GM18498 (cell line): ENCODE results near the gene ASPSCR1.
A peak's percentile ranks its signal among the peaks of the same experiment; 100 is the strongest.
"Not testable (repeated sequence)": the region's sequence is repeated elsewhere in the genome, so short reads cannot be mapped to it uniquely, and the experiment has no call there.

Source experiments
- ATAC-seq: cut with Tn5 transposase; IDR thresholded peaks from one replicate; pipeline ENCODE4 v1.9.1; 2021; ENCODE audit warnings: mild to moderate bottlenecking, moderate library complexity; ENCODE audit not compliant: unreplicated experiment

The ASPSCR1 gene

GRCh38 chr17:81941484-81942166 is 35.8 kb upstream of the ASPSCR1 start:
- no peak for ATAC-seq

- ATAC-seq: no peak
These were observed 35.3 kb upstream of the ASPSCR1 start for GRCh38 chr17:81942167-81942553.

- ATAC-seq: no peak
These were observed 32.6 kb upstream of the ASPSCR1 start for GRCh38 chr17:81944858-81945257.

- ATAC-seq: no peak
These were observed 30.2 kb upstream of the ASPSCR1 start, which contains the start of gene MYADML2 for GRCh38 chr17:81947189-81947588. Gene MYADML2 (minus strand): TSS chr17:81947233. CDS start chr17:81941741, 5,492 bp downstream.

GRCh38 chr17:81948635-81949378 is 28.6 kb upstream of the ASPSCR1 start:
- no peak for ATAC-seq

- ATAC-seq: no peak
These were observed 26.9 kb upstream of the ASPSCR1 start for GRCh38 chr17:81950501-81950900.

- ATAC-seq: no peak
These were observed 25.4 kb upstream of the ASPSCR1 start for GRCh38 chr17:81951785-81952684.

GRCh38 chr17:81952792-81953228 is 24.6 kb upstream of the ASPSCR1 start:
- no peak for ATAC-seq

- not testable (repeated sequence) for ATAC-seq
These were observed 24.0 kb upstream of the ASPSCR1 start for GRCh38 chr17:81953443-81953842.

- no peak for ATAC-seq
These were observed 23.0 kb upstream of the ASPSCR1 start for GRCh38 chr17:81954131-81955057.

GRCh38 chr17:81955058-81955681 is 22.3 kb upstream of the ASPSCR1 start:
- ATAC-seq: no peak

- no peak for ATAC-seq
These were observed 21.5 kb upstream of the ASPSCR1 start for GRCh38 chr17:81955756-81956544.

GRCh38 chr17:81956607-81957589 is 20.5 kb upstream of the ASPSCR1 start:
- no peak for ATAC-seq

GRCh38 chr17:81957691-81958432 is 19.6 kb upstream of the ASPSCR1 start:
- no peak for ATAC-seq

- no peak for ATAC-seq
These were observed 18.6 kb upstream of the ASPSCR1 start for GRCh38 chr17:81958633-81959342.

- peak; percentile 67 for ATAC-seq
These were observed 17.9 kb upstream of the ASPSCR1 start for GRCh38 chr17:81959362-81960129.
